Nephron (organoid): ENCODE data around the gene AFMID.
"Not testable (repeated sequence)": the region's sequence is repeated elsewhere in the genome, so short reads cannot be mapped to it uniquely, and the experiment has no call there.

Experiments used
- H3K27ac Mint-ChIP-seq, 3 experiments: 2 replicates each; pipeline ENCODE4 v1.8.0; 2020; ENCODE audit warnings: mixed read lengths in 3 of 3, mild to moderate bottlenecking in 2 of 3, moderate library complexity in 1 of 3
- H3K27me3 Mint-ChIP-seq: 2 replicates; pipeline ENCODE4 v1.8.0; 2021; ENCODE audit warnings: low read depth, mild to moderate bottlenecking, moderate library complexity, mixed read lengths
- H3K36me3 Mint-ChIP-seq: 2 replicates; pipeline ENCODE4 v1.8.0; 2020; ENCODE audit warnings: low read depth, mixed read lengths
- H3K4me1 Mint-ChIP-seq: 2 replicates; pipeline ENCODE4 v1.8.0; 2020; ENCODE audit warnings: mixed read lengths
- H3K4me3 Mint-ChIP-seq, 3 experiments: 2 replicates each; pipeline ENCODE4 v1.8.0; 2020; ENCODE audit warnings: mild to moderate bottlenecking in 3 of 3, mixed read lengths in 3 of 3, moderate library complexity in 2 of 3
- H3K9me3 Mint-ChIP-seq: 2 replicates; pipeline ENCODE4 v1.8.0; 2020; ENCODE audit warnings: mixed read lengths
- TF ChIP-seq, protein P1 (sequence below), 3 experiments: fragments of 200-600 bp; sonication (generic); IDR thresholded peaks; one replicate each; pipeline ENCODE4 v1.5.0; 2021; ENCODE audit warnings: antibody characterized with exemption in 3 of 3; ENCODE audit not compliant: unreplicated experiment in 3 of 3

The AFMID gene

DNA sequence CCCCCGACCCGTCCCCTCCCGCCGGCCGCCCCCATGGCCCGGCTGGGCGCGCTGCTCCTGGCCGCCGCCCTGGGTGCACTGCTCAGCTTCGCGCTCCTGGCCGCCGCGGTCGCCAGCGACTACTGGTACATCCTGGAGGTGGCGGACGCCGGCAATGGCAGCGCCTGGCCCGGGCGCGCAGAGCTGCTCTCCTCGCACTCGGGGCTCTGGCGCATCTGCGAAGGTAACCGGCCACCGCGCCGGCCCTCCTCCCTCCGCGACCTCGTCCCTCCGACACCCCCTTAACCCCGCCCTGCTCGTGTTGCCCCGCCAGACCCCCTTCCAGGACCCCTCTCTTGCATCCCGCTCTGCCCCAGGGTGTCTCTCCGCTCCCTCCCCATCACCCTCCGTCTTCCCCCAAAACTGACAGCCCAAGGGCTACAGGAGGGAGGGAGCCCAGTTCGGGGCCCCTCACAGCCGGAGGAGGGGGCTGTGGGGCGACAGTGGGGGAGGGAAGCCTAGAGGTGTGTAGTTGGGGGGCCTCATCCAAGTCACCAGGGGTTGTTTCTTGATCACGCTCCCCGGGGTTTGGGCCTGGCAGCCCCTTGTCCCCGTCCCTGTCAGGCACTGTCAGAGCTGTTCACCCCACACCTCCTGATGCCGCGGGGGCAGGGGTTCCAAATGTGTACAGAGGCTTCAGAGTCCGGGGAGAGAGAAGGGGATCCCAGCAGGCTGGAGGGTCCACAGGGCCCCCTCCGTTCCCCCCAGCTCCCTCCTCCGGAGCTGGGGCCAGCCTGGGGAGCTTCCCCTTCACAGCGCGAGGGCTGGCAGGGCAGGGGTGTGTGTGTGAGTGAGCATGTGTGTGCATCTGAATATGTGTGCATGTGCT lies 45.1 kb downstream of the AFMID start:
- no peaks in the 10 kb centered on the region for H3K36me3 Mint-ChIP-seq
- H3K4me1 Mint-ChIP-seq = peaks cover 26% of the 10 kb centered on the region
- TF ChIP-seq, protein P1, sequence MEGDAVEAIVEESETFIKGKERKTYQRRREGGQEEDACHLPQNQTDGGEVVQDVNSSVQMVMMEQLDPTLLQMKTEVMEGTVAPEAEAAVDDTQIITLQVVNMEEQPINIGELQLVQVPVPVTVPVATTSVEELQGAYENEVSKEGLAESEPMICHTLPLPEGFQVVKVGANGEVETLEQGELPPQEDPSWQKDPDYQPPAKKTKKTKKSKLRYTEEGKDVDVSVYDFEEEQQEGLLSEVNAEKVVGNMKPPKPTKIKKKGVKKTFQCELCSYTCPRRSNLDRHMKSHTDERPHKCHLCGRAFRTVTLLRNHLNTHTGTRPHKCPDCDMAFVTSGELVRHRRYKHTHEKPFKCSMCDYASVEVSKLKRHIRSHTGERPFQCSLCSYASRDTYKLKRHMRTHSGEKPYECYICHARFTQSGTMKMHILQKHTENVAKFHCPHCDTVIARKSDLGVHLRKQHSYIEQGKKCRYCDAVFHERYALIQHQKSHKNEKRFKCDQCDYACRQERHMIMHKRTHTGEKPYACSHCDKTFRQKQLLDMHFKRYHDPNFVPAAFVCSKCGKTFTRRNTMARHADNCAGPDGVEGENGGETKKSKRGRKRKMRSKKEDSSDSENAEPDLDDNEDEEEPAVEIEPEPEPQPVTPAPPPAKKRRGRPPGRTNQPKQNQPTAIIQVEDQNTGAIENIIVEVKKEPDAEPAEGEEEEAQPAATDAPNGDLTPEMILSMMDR (IDR thresholded peaks at IDR 0.05; ENCODE audit: unreplicated experiment in 3 of 3) = no peak
- H3K9me3 Mint-ChIP-seq = no peaks in the 10 kb centered on the region
- peak overlapping the region in 1 of 3 experiments; percentile 11 for H3K27ac Mint-ChIP-seq
- peaks cover 71% of the 10 kb centered on the region for H3K27me3 Mint-ChIP-seq
- peak overlapping the region in 2 of 3 experiments; percentile 40 to 70 for H3K4me3 Mint-ChIP-seq

DNA sequence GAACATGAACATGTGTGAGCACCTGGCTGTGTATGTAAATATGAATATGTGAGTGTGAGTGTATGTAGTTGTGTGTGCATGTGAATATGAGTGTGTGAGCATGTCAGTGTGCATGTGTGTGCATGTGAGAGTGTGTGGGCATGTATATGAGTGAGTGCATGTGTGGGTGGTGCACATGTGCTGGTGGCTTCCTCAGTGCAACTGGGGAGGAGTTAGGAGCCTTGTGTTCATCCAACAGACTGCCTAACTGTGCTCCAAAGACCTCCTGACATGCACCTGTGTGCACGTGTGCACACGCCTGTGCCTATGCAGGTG lies 45.7 kb downstream of the AFMID start:
- Mint-ChIP-seq H3K9me3 (no peaks in the 10 kb centered on the region), H3K27ac (peak overlapping the region in 1 of 3 experiments; percentile 11), H3K27me3 (peaks cover 67% of the 10 kb centered on the region), H3K4me3 (peak overlapping the region in 1 of 3 experiments; percentile 40), H3K4me1 (peaks cover 28% of the 10 kb centered on the region), H3K36me3 (no peaks in the 10 kb centered on the region)
- TF ChIP-seq, protein P1 (IDR thresholded peaks at IDR 0.05; ENCODE audit: unreplicated experiment in 3 of 3) = no peak

DNA sequence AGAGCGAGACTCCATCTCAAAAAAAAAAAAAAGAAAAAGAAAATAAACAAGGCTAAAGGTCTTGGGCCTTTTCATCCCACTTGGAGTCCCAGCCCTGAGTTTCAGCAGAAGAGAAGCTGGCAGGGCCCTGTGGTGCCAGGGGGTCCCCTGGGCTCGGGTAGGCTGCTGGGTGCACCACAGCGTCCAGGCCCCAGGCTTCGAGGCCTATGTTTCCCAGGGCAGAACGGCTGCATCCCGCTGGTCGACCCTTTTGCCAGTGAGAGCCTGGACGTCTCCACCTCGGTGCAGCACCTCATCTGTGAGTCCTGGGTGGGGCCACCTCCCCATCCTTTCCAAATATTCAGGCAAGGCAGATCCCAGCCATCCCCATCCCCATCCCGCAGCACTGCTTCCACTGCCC lies 46.5 kb downstream of the AFMID start:
- TF ChIP-seq, protein P1 (IDR thresholded peaks at IDR 0.05; ENCODE audit: unreplicated experiment in 3 of 3) = no peak
- Mint-ChIP-seq H3K4me1 (peaks cover 29% of the 10 kb centered on the region), H3K4me3 (no peak overlapping the region), H3K27me3 (peaks cover 61% of the 10 kb centered on the region), H3K36me3 (no peaks in the 10 kb centered on the region), H3K9me3 (no peaks in the 10 kb centered on the region), H3K27ac (no peak overlapping the region)

DNA sequence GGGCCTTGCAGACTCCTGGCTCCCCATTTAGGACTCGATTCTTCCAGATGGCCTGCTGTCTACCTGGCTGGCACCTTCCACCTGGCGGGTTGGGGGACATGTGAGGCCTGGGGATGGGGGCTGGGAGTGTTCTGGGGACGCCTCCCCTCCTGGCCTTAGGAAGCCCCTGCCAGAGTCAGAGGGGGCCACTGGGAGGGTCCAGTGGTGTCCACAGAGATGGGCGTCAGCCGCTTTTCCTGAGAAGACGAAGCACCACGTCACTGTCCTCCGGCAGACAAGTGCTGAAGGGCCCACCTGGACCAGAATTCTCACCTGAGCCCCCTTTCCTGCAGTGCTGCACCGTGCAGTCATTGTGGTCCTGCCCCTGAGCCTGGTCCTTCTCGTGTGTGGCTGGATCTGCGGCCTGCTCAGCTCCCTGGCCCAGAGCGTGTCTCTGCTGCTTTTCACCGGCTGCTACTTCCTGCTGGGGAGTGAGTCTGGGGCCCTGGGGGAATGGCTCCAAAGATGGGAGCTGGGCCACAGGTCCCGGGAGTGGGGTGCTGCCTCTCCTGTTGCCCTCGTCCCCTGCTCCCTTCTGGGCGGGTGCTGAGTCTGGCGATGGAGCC lies 47.2 kb downstream of the AFMID start:
- H3K4me3 Mint-ChIP-seq = no peak overlapping the region
- H3K9me3 Mint-ChIP-seq = no peaks in the 10 kb centered on the region
- no peak overlapping the region for H3K27ac Mint-ChIP-seq
- H3K27me3 Mint-ChIP-seq = peaks cover 56% of the 10 kb centered on the region
- H3K36me3 Mint-ChIP-seq = no peaks in the 10 kb centered on the region
- H3K4me1 Mint-ChIP-seq = peaks cover 29% of the 10 kb centered on the region
- TF ChIP-seq, protein P1 (IDR thresholded peaks at IDR 0.05; ENCODE audit: unreplicated experiment in 3 of 3) = no peak

DNA sequence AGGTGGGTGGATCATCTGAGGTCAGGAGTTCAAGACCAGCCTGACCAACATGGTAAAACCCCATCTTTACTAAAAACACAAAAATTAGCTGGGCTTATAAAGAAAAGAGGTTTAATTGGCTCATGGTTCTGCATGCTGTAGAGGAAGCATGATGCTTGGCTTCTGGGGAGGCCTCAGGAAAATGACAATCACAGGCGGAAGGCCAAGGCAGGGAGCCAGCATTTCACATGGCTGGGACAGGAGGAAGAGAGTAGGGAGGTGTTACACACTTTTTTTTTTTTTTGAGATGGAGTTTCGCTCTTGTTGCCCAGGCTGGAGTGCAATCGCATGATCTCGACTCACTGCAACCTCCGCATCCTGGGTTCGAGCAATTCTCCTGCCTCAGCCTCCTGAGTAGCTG lies 47.9 kb downstream of the AFMID start:
- H3K9me3 Mint-ChIP-seq, H3K36me3 Mint-ChIP-seq: not testable (repeated sequence)
- Mint-ChIP-seq H3K4me3 (peak overlapping the region in 1 of 3 experiments; percentile 40), H3K4me1 (peaks cover 29% of the 10 kb centered on the region), H3K27me3 (peaks cover 51% of the 10 kb centered on the region), H3K27ac (peak overlapping the region in 1 of 3 experiments; percentile 78)

DNA sequence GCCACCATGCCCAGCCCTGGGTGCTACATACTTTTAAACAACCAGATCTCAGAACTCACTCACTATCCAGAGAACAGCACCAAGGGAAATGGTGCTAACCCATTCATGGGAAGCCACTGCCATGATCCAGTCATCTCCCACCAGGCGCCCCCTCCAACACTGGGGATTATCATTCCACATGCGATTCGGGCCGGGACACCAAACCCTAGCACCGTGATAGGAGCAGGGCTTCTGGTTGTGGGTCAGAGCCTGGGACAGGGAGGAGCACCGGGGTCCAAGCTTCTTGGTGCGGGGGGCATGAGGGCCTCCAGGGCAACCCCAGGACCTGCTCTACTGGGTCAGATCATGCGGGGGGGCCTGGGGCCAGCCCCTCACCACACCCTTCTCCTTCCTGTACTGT lies 48.7 kb downstream of the AFMID start:
- Mint-ChIP-seq H3K4me1 (peaks cover 25% of the 10 kb centered on the region), H3K27me3 (peaks cover 42% of the 10 kb centered on the region), H3K9me3 (no peaks in the 10 kb centered on the region), H3K27ac (no peak overlapping the region), H3K36me3 (no peaks in the 10 kb centered on the region), H3K4me3 (no peak overlapping the region)
- TF ChIP-seq, protein P1 (IDR thresholded peaks at IDR 0.05; ENCODE audit: unreplicated experiment in 3 of 3) = no peak
